ENCODE data around the gene DRD2. TPM values are rescaled to one million over a fixed set of nuclear protein-coding genes. Genes with fewer than 3 reads are reported as not detected.

DRD2 gene
- total and polyA plus RNA-seq, 7 experiments from 2014 or later, result not detected

DNA sequence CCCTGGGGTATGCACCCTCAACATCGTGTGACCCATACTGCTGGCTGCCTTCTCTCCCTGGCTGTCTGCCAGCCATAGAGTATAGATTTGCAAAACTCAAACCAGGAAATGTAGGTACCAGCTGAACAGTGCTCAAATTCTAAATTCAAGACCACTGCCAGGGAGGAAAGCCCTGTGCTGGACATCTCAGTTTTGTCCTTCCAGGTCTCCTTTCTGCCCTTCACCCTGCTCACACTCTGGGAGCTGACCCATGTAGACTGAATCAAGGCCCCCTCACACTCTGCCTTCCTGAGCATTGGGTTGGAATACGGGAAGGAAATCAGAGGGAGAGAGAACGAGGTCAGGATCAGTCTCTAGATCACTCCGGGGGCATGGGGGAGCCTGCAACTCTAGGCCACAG lies 12.4 kb upstream of the DRD2 start:
- CTCF ChIA-PET, result no interaction called here
- DNase-seq (no peak), ATAC-seq (no peak)
- POLR2A ChIA-PET, result no interaction called here
- H3K9me3 ChIP-seq (ENCODE audit: control insufficient read depth in 2 of 3, low read length in 3 of 3), result no peaks in the 10 kb centered on the region
- Mint-ChIP-seq H3K4me1 (no peaks in the 10 kb centered on the region), H3K9me3 (peaks cover 0 to 3% (median 0%) of the 10 kb centered on the region in 11 donors), H3K36me3 (no peaks in the 10 kb centered on the region), H3K4me3 (no peak overlapping the region), H3K27me3 (peaks cover 13 to 28% (median 19%) of the 10 kb centered on the region in 5 donors), H3K27ac (no peak overlapping the region)
- no peak overlapping the region for H3K4me3 ChIP-seq (ENCODE audit: low read length)
- no peaks in the 10 kb centered on the region for H3K27me3 ChIP-seq (ENCODE audit: control insufficient read depth in 2 of 2, insufficient read depth in 2 of 2, low read length in 2 of 2)
- intact Hi-C loops (cut with micrococcal nuclease), result no loop called here
- no peak overlapping the region for H3K27ac ChIP-seq (ENCODE audit: low read depth, low read length)
- no peaks in the 10 kb centered on the region for H3K4me1 ChIP-seq (ENCODE audit: control insufficient read depth in 2 of 2, insufficient read depth in 2 of 2, low read length in 2 of 2)
- H3K36me3 ChIP-seq (ENCODE audit: control insufficient read depth in 2 of 3, insufficient read depth in 3 of 3, low read length in 3 of 3), result no peaks in the 10 kb centered on the region

DNA sequence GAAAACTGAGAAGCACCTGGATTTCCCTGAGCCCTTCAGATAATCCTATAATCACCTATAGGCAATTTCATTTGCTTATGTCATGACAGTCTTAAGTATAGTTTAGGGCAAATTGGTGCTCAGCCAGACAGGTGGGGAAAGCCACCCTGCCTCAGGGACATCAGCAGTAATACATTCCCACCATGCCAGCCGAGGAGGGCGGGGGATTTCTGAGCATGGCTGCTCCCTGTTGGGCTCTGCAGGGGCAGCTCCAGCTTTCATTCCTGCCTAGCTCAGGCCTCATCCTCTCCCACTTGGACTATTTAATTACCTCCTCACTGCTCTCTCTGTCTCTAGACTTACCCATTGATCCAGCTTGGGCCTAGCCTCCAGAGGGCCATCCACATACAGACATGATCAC lies 9.0 kb upstream of the DRD2 start:
- Mint-ChIP-seq H3K9me3 (peaks cover 0 to 5% (median 0%) of the 10 kb centered on the region in 11 donors), H3K4me1 (no peaks in the 10 kb centered on the region), H3K27me3 (peaks cover 24 to 55% (median 43%) of the 10 kb centered on the region in 5 donors), H3K36me3 (no peaks in the 10 kb centered on the region), H3K4me3 (no peak overlapping the region), H3K27ac (no peak overlapping the region)
- Histone ChIP-seq H3K27ac (ENCODE audit: low read depth, low read length) (no peak overlapping the region), H3K9me3 (ENCODE audit: control insufficient read depth in 2 of 3, low read length in 3 of 3) (no peaks in the 10 kb centered on the region), H3K27me3 (ENCODE audit: control insufficient read depth in 2 of 2, insufficient read depth in 2 of 2, low read length in 2 of 2) (no peaks in the 10 kb centered on the region), H3K36me3 (ENCODE audit: control insufficient read depth in 2 of 3, insufficient read depth in 3 of 3, low read length in 3 of 3) (no peaks in the 10 kb centered on the region), H3K4me3 (ENCODE audit: low read length) (no peak overlapping the region), H3K4me1 (ENCODE audit: control insufficient read depth in 2 of 2, insufficient read depth in 2 of 2, low read length in 2 of 2) (no peaks in the 10 kb centered on the region)
- POLR2A ChIA-PET, result no interaction called here
- intact Hi-C loops (cut with micrococcal nuclease), result no loop called here
- ATAC-seq (no peak), DNase-seq (no peak)
- CTCF ChIA-PET, result no interaction called here

DNA sequence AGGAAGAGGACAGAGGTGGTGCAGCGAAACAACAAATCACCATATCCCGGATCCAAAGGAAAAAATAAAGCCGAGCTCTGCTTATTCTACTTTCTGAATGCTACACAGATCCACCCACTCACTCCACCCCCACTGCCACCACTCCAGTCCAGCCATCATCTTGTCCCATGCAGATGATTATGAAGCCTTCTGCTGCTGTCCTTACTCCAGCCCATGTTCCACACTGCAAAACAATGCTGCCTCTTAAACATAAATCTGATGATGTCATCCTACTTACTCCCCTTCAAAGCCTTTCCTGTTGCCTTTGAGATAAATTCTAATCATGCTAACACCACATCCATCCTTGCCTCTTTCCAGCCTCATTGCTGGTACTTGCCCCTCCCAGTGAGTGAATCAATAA lies 6.5 kb upstream of the DRD2 start:
- Mint-ChIP-seq H3K27ac (no peak overlapping the region), H3K9me3 (peaks cover 0 to 5% (median 0%) of the 10 kb centered on the region in 11 donors), H3K4me3 (no peak overlapping the region), H3K4me1 (no peaks in the 10 kb centered on the region), H3K27me3 (peaks cover 43 to 75% (median 66%) of the 10 kb centered on the region in 5 donors), H3K36me3 (no peaks in the 10 kb centered on the region)
- no peak for ATAC-seq
- CTCF ChIA-PET, result no interaction called here
- no peaks in the 10 kb centered on the region for H3K9me3 ChIP-seq (ENCODE audit: control insufficient read depth in 2 of 3, low read length in 3 of 3)
- no peak overlapping the region for H3K27ac ChIP-seq (ENCODE audit: low read depth, low read length)
- H3K36me3 ChIP-seq (ENCODE audit: control insufficient read depth in 2 of 3, insufficient read depth in 3 of 3, low read length in 3 of 3), result no peaks in the 10 kb centered on the region
- H3K27me3 ChIP-seq (ENCODE audit: control insufficient read depth in 2 of 2, insufficient read depth in 2 of 2, low read length in 2 of 2), result no peaks in the 10 kb centered on the region
- POLR2A ChIA-PET, result no interaction called here
- DNase-seq, result no peak
- H3K4me3 ChIP-seq (ENCODE audit: low read length), result no peak overlapping the region
- intact Hi-C loops (cut with micrococcal nuclease), result no loop called here
- H3K4me1 ChIP-seq (ENCODE audit: control insufficient read depth in 2 of 2, insufficient read depth in 2 of 2, low read length in 2 of 2), result no peaks in the 10 kb centered on the region

DNA sequence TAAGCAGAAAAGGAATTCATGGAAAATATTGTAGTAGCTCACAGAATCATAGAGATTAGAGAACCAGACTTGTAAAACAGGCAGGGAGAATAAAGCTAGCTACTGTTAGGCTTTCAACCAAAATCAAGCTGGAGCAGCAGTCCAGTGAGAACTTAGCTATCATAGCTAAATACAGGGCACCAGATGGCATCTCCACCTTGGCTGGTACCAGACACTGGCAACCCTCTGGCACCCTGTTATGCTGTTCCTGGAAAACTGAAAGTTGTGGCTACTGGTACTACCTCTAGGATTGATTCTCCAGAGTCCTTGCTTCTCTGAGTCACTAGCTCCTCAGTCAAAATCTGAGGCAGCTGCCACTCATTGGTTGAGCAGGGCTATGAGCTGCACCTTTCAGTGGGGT lies 6.0 kb upstream of the DRD2 start:
- Mint-ChIP-seq H3K9me3 (peaks cover 0 to 5% (median 0%) of the 10 kb centered on the region in 11 donors), H3K36me3 (peaks cover 0 to under 1% (median 0%) of the 10 kb centered on the region in 5 donors), H3K4me1 (no peaks in the 10 kb centered on the region), H3K27me3 (peaks cover 47 to 79% (median 70%) of the 10 kb centered on the region in 5 donors), H3K4me3 (no peak overlapping the region), H3K27ac (no peak overlapping the region)
- ATAC-seq (no peak), DNase-seq (no peak)
- Histone ChIP-seq H3K4me1 (ENCODE audit: control insufficient read depth in 2 of 2, insufficient read depth in 2 of 2, low read length in 2 of 2) (no peaks in the 10 kb centered on the region), H3K27me3 (ENCODE audit: control insufficient read depth in 2 of 2, insufficient read depth in 2 of 2, low read length in 2 of 2) (peaks cover 0 to 2% of the 10 kb centered on the region in 2 donors), H3K4me3 (ENCODE audit: low read length) (no peak overlapping the region), H3K27ac (ENCODE audit: low read depth, low read length) (no peak overlapping the region), H3K36me3 (ENCODE audit: control insufficient read depth in 2 of 3, insufficient read depth in 3 of 3, low read length in 3 of 3) (no peaks in the 10 kb centered on the region), H3K9me3 (ENCODE audit: control insufficient read depth in 2 of 3, low read length in 3 of 3) (no peaks in the 10 kb centered on the region)
- intact Hi-C loops (cut with micrococcal nuclease), result no loop called here
- POLR2A ChIA-PET, result no interaction called here
- CTCF ChIA-PET, result no interaction called here

DNA sequence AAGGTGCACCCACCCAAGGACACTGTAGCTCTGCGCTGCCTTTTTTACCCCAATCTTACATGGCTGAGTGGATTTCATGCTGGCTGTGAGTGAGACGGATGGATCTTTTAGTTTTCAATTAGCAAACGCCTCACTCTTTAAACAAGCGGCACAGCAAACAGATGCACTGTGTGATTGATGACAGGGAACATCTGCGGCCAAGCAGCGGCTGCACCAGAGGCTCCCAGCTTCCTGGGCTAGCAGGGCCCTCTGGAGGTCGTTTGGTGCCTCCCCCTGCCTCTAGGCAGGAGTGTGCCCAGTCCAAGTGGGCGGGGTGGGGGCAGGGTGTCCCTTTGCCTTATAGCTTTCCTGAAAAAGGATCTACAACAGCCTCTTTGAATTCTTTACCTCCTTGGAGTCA lies 2.1 kb upstream of the DRD2 start:
- H3K4me3 ChIP-seq (ENCODE audit: low read length), result no peak overlapping the region
- Mint-ChIP-seq H3K9me3 (peaks cover 0 to 14% (median 2%) of the 10 kb centered on the region in 11 donors), H3K4me1 (peaks cover 0 to 17% (median 7%) of the 10 kb centered on the region in 7 donors), H3K36me3 (peaks cover 0 to 8% (median 0%) of the 10 kb centered on the region in 5 donors), H3K27ac (no peak overlapping the region), H3K4me3 (no peak overlapping the region), H3K27me3 (peaks cover 63 to 78% (median 74%) of the 10 kb centered on the region in 5 donors)
- H3K4me1 ChIP-seq (ENCODE audit: control insufficient read depth in 2 of 2, insufficient read depth in 2 of 2, low read length in 2 of 2), result no peaks in the 10 kb centered on the region
- intact Hi-C loops (cut with micrococcal nuclease), result no loop called here
- CTCF ChIA-PET, result no interaction called here
- POLR2A ChIA-PET, result no interaction called here
- DNase-seq (no peak), ATAC-seq (no peak)
- H3K27ac ChIP-seq (ENCODE audit: low read depth, low read length), result no peak overlapping the region
- H3K27me3 ChIP-seq (ENCODE audit: control insufficient read depth in 2 of 2, insufficient read depth in 2 of 2, low read length in 2 of 2), result peaks cover 0 to 9% of the 10 kb centered on the region in 2 donors
- no peaks in the 10 kb centered on the region for H3K9me3 ChIP-seq (ENCODE audit: control insufficient read depth in 2 of 3, low read length in 3 of 3)
- H3K36me3 ChIP-seq (ENCODE audit: control insufficient read depth in 2 of 3, insufficient read depth in 3 of 3, low read length in 3 of 3), result no peaks in the 10 kb centered on the region

DNA sequence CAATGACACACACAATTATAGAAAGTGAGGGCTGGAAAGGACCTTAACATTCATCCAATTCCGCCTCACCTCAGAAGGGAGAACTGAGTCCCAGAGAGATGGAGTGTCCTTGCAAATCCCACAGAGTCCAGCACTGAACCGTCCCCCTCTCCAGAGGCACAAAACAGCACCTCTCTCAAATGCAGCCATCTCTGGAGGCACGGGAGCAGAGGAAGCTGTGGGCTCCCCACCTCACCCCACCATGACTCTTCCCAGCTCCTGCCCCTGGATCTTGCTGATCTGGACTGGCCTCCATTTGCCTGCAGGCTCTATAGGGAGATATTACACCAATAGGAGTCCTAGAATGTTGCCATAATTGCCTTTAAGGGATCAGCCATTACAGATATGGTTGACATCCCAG lies 1.4 kb upstream of the DRD2 start:
- peaks cover 0 to 14% (median 3%) of the 10 kb centered on the region in 11 donors for H3K9me3 Mint-ChIP-seq
- H3K9me3 ChIP-seq (ENCODE audit: control insufficient read depth in 2 of 3, low read length in 3 of 3), result no peaks in the 10 kb centered on the region
- H3K4me1 Mint-ChIP-seq, result peaks cover 0 to 17% (median 7%) of the 10 kb centered on the region in 7 donors
- H3K27ac Mint-ChIP-seq, result no peak overlapping the region
- ChIA-PET CTCF (interaction anchor here (0.6 kb wide), 1 partner anchor 412 kb away, joined by 3 read pairs; no protein-coding TSS in a partner anchor), POLR2A (no interaction called here)
- H3K27me3 Mint-ChIP-seq, result peaks cover 65 to 79% (median 73%) of the 10 kb centered on the region in 5 donors
- H3K4me3 Mint-ChIP-seq, result no peak overlapping the region
- peaks cover 0 to 9% of the 10 kb centered on the region in 2 donors for H3K27me3 ChIP-seq (ENCODE audit: control insufficient read depth in 2 of 2, insufficient read depth in 2 of 2, low read length in 2 of 2)
- intact Hi-C loops (cut with micrococcal nuclease), result no loop called here
- ATAC-seq, result no peak
- no peaks in the 10 kb centered on the region for H3K4me1 ChIP-seq (ENCODE audit: control insufficient read depth in 2 of 2, insufficient read depth in 2 of 2, low read length in 2 of 2)
- H3K36me3 Mint-ChIP-seq, result peaks cover 0 to 8% (median 0%) of the 10 kb centered on the region in 5 donors
- H3K4me3 ChIP-seq (ENCODE audit: low read length), result no peak overlapping the region
- no peak overlapping the region for H3K27ac ChIP-seq (ENCODE audit: low read depth, low read length)
- no peaks in the 10 kb centered on the region for H3K36me3 ChIP-seq (ENCODE audit: control insufficient read depth in 2 of 3, insufficient read depth in 3 of 3, low read length in 3 of 3)
- DNase-seq, result no peak

DNA sequence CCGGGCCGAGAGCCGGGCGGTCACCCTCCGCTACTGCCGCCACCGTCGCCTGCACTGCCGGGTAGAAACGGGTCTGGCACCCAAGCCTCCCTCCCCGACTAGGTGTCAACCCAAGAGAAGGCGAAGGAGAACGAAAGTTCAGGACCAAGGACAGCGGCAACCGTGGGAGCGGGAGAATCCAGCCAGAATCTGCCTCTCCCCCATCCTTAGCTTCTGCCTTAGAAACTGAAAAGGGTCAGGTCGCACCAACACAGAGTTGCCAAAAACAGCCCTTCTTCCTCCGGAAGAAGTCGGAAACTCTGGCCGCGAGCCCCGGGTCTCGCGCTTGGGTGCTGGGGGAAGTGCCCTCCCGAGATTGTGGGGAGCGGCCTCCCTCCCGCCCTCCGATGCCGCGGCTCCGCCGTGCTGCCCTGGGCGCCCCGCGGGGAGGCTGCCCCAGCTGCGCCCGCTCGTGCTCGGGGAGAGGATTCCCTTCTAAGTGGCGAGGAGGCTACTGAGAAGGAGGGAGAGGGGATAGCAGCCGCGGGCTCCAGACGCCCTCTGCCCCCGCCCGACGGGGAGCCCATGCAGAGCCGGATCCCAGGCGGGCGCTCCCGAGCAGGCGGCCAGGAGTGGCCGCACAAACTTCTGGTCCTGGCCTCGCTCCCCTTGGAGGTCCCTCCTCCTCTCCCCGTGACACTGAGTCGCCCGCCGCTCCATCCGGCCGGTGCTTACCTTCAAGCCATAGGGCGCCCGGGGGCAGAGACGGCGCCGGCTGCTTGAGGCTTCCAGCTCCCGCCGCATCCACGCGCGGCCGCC lies 637 bp downstream of the DRD2 start:
- Mint-ChIP-seq H3K27me3 (peaks cover 58 to 81% (median 75%) of the 10 kb centered on the region in 5 donors), H3K4me1 (peaks cover 0 to 17% (median 7%) of the 10 kb centered on the region in 7 donors), H3K9me3 (peaks cover 0 to 14% (median 3%) of the 10 kb centered on the region in 11 donors), H3K4me3 (peak overlapping the region in 5 of 10 donors; percentile 15 to 61 (median 42)), H3K27ac (no peak overlapping the region), H3K36me3 (peaks cover 0 to 8% (median 0%) of the 10 kb centered on the region in 5 donors)
- Histone ChIP-seq H3K27me3 (ENCODE audit: control insufficient read depth in 2 of 2, insufficient read depth in 2 of 2, low read length in 2 of 2) (peaks cover 0 to 9% of the 10 kb centered on the region in 2 donors), H3K4me3 (ENCODE audit: low read length) (no peak overlapping the region), H3K27ac (ENCODE audit: low read depth, low read length) (no peak overlapping the region), H3K36me3 (ENCODE audit: control insufficient read depth in 2 of 3, insufficient read depth in 3 of 3, low read length in 3 of 3) (no peaks in the 10 kb centered on the region), H3K9me3 (ENCODE audit: control insufficient read depth in 2 of 3, low read length in 3 of 3) (no peaks in the 10 kb centered on the region), H3K4me1 (ENCODE audit: control insufficient read depth in 2 of 2, insufficient read depth in 2 of 2, low read length in 2 of 2) (no peaks in the 10 kb centered on the region)
- ChIA-PET CTCF (no interaction called here), POLR2A (no interaction called here)
- peak in 5 of 9 donors; percentile 15 to 62 (median 30) for DNase-seq
- intact Hi-C loops (cut with micrococcal nuclease), result no loop called here
- ATAC-seq, result no peak

Data from naive thymus-derived CD4-positive, alpha-beta T cell (primary cell).